Endothelial cell of umbilical vein (primary cell): ENCODE data around the gene TMEM62. TPM values are rescaled to one million over a fixed set of nuclear protein-coding genes. Genes with fewer than 3 reads are reported as not detected.
A peak's percentile ranks its signal among the peaks of the same experiment; 100 is the strongest.

ENCODE experiments used
- BruUV-seq: library from RNA; stranded (reverse); fragments of 400-500 nt; replicated peaks from 2 replicates; lab custom pipeline; 2021; lab: Mats Ljungman, UMichigan
- CTCF ChIA-PET: fragments of 300-600, 350-600 bp; sonication (Branson Sonifier 250); formaldehyde crosslinking; loops from one replicate; lab custom pipeline; 2021; ENCODE audit warnings: antibody characterized with exemption, inconsistent platforms; lab: Charles Lee
- POLR2A ChIA-PET: fragments of 300-600, 350-600 bp; sonication (Branson Sonifier 250); formaldehyde crosslinking; loops from one replicate; lab custom pipeline; 2021; ENCODE audit warnings: antibody characterized with exemption, inconsistent platforms; lab: Charles Lee
- DNase-seq: peaks from one replicate; pipeline ENCODE4 v3.0.0-alpha.2; 2011; ENCODE audit warnings: low read depth, low spot score
- FAIRE-seq: peaks from 2 replicates; lab custom pipeline; 2011; peaks lifted over from hg19 to GRCh38; lab: Jason Lieb, UNC
- H2AFZ ChIP-seq: 2 replicates; pipeline ENCODE4 v1.6.0; 2012; ENCODE audit warnings: low read depth, low read length, control low read depth, inconsistent platforms
- H3K27ac ChIP-seq: 2 replicates; pipeline ENCODE4 v1.5.1; 2011; ENCODE audit warnings: low read depth, mild to moderate bottlenecking, control low read depth, low read length, moderate library complexity; ENCODE audit not compliant: insufficient read depth
- H3K27me3 ChIP-seq, 2 experiments: 2 replicates each; pipeline versions ENCODE4 v1.6.0 to v1.6.1; 2011; ENCODE audit warnings: low read length in 2 of 2, mixed read lengths in 1 of 2; ENCODE audit not compliant: control insufficient read depth in 2 of 2, insufficient read depth in 2 of 2
- H3K36me3 ChIP-seq, 2 experiments: 2 replicates in 1 of 2; 3 replicates in 1 of 2; pipeline ENCODE4 v1.5.1; 2011; ENCODE audit warnings: low read length in 2 of 2, mild to moderate bottlenecking in 1 of 2, moderate library complexity in 1 of 2; ENCODE audit not compliant: control insufficient read depth in 2 of 2, insufficient read depth in 2 of 2; ENCODE audit errors: extremely low read depth in 1 of 2
- H3K4me1 ChIP-seq: 3 replicates; pipeline ENCODE4 v1.5.1; 2011; ENCODE audit warnings: mild to moderate bottlenecking, low read length; ENCODE audit not compliant: control insufficient read depth, insufficient read depth; ENCODE audit errors: extremely low read depth
- H3K4me2 ChIP-seq: 2 replicates; pipeline ENCODE4 v1.6.1; 2011; ENCODE audit warnings: low read length, control low read depth, mixed read lengths; ENCODE audit not compliant: insufficient read depth
- H3K4me3 ChIP-seq, 3 experiments: fragments of 200-600 bp in 1 of 3; sonication (generic), shearing (Covaris generic) in 1 of 3; replicated peaks in 1 of 3; 2 replicates each; pipeline ENCODE4 v1.5.1; 2011 to 2016; ENCODE audit warnings: control low read depth in 3 of 3, low read length in 3 of 3, mild to moderate bottlenecking in 2 of 3, inconsistent platforms in 1 of 3, low read depth in 1 of 3, moderate library complexity in 1 of 3; ENCODE audit not compliant: insufficient read depth in 1 of 3
- H3K79me2 ChIP-seq: 2 replicates; pipeline ENCODE4 v1.6.0; 2012; ENCODE audit warnings: low read length, inconsistent platforms; ENCODE audit not compliant: control insufficient read depth, insufficient read depth
- H3K9ac ChIP-seq: replicated peaks from 2 replicates; pipeline ENCODE3; 2011; ENCODE audit warnings: low read length, control low read depth; ENCODE audit not compliant: insufficient read depth; ENCODE audit errors: extremely low read depth
- H3K9me1 ChIP-seq: replicated peaks from 3 replicates; pipeline ENCODE4 v1.6.0; 2011; ENCODE audit warnings: mild to moderate bottlenecking, low read length; ENCODE audit not compliant: control insufficient read depth, insufficient read depth; ENCODE audit errors: extremely low read depth
- H3K9me3 ChIP-seq: replicated peaks from 2 replicates; pipeline ENCODE4 v1.5.1; 2012; ENCODE audit warnings: low read length, inconsistent platforms; ENCODE audit not compliant: control insufficient read depth, insufficient read depth
- H4K20me1 ChIP-seq: replicated peaks from 2 replicates; pipeline ENCODE3; 2011; ENCODE audit warnings: mild to moderate bottlenecking, low read length; ENCODE audit not compliant: control insufficient read depth, insufficient read depth; ENCODE audit errors: extremely low read depth
- EZH2 ChIP-seq: IDR thresholded peaks from 2 replicates; pipeline ENCODE4 v1.6.1; 2012; ENCODE audit warnings: borderline replicate concordance, low read depth, mild to moderate bottlenecking, moderate library complexity, low read length, inconsistent platforms; ENCODE audit not compliant: severe bottlenecking
- GATA2 ChIP-seq: IDR thresholded peaks from 2 replicates; pipeline ENCODE4 v1.7.0; 2011; ENCODE audit warnings: low read depth, mild to moderate bottlenecking, moderate library complexity, mixed read lengths, low read length; ENCODE audit not compliant: insufficient read length, insufficient read depth
- POLR2A ChIP-seq: IDR thresholded peaks from 2 replicates; pipeline ENCODE4 v1.6.1; 2012; ENCODE audit warnings: low read depth, mild to moderate bottlenecking, control low read depth, low read length
- POLR2AphosphoS5 ChIP-seq: IDR thresholded peaks from 2 replicates; pipeline ENCODE4 v1.6.1; 2012; ENCODE audit warnings: low read depth, mild to moderate bottlenecking, control low read depth, low read length, moderate library complexity; ENCODE audit not compliant: insufficient read depth
- dilution Hi-C: fragments of 300-500 bp; cut with MboI; formaldehyde crosslinking; loops from one replicate; pipeline ENCODE4 v1.15.0; 2019; ENCODE audit warnings: low sequenced_read_pairs; ENCODE audit not compliant: extremely low pct_ligation_motif_present
- intact Hi-C: fragments of 100-400 bp; cut with micrococcal nuclease; formaldehyde crosslinking; loops from one replicate; pipeline ENCODE4 v1.10.0; 2022
- polyA plus RNA-seq, 4 experiments: library from polyadenylated mRNA; depleted of rRNA in 3 of 4; stranded (reverse) in 3 of 4; unstranded in 1 of 4; fragments of >200 nt; gene quantifications; 2 replicates each; pipeline versions ENCODE4 v1.2.1 to v1.2.3, GENCODE V29; 2011 to 2012; ENCODE audit warnings: missing spikeins in 1 of 4
- total RNA-seq: library from RNA; stranded (reverse); gene quantifications from 2 replicates; pipeline ENCODE4 v1.2.3, GENCODE V29; 2021

The TMEM62 gene
- total and polyA plus RNA-seq, 2 donors (not counting 3 experiments of a cell fraction or from before 2014, with no cell fraction given): 10.4 to 22.2 TPM

GRCh38 chr15:43105077-43105736 lies 28.2 kb upstream of the TMEM62 start:
- Histone ChIP-seq H3K27me3 (no peaks in the 10 kb centered on the region), H3K4me2 (peak overlapping the region; percentile 97), H3K27ac (peak overlapping the region; percentile 84), H3K9me3 (no peaks in the 10 kb centered on the region), H3K36me3 (peaks cover 0 to 6% of the 10 kb centered on the region in 2 experiments), H2AFZ (peak overlapping the region; percentile 71), H3K9me1 (no peaks in the 10 kb centered on the region), H3K4me3 (peak overlapping the region; percentile 65 to 96 (median 91)), H3K79me2 (peaks cover 47% of the 10 kb centered on the region), H4K20me1 (no peaks in the 10 kb centered on the region), H3K4me1 (peaks cover 23% of the 10 kb centered on the region), H3K9ac (peak overlapping the region; percentile 90)
- dilution Hi-C loops (no loop called here), intact Hi-C loops (loop anchor here (5.0 to 10.0 kb wide), 3 partner anchors 47 to 1180 kb away; partner anchors contain the start of genes CCNDBP1 and GOLM2)
- TSS peak; percentile 69 for BruUV-seq
- POLR2A ChIA-PET: no interaction called here
- FAIRE-seq (no peak), DNase-seq (no peak)
- no peak for TF ChIP-seq POLR2AphosphoS5
- CTCF ChIA-PET: interaction anchor here (1.3 to 1.5 kb wide), 2 partner anchors 70 to 99 kb away, joined by 3 to 5 read pairs; no protein-coding TSS in a partner anchor

- ChIA-PET POLR2A (no interaction called here), CTCF (interaction anchor here (0.7 to 1.1 kb wide), 6 partner anchors 50 to 270 kb away, joined by 3 to 4 read pairs (median 4); no protein-coding TSS in a partner anchor)
- FAIRE-seq (peak; percentile 83), DNase-seq (peak; percentile 89)
- BruUV-seq: TSS peak; percentile 99
- peak within 1 kb of the TSS; percentile 94 for H2AFZ ChIP-seq
- dilution Hi-C loops (no loop called here), intact Hi-C loops (loop anchor here (5.0 to 10.0 kb wide), 3 partner anchors 46 to 1179 kb away; partner anchors contain the start of genes CCNDBP1 and GOLM2)
- peak within 1 kb of the TSS; percentile 90 for H3K9ac ChIP-seq
- no peaks in the 10 kb centered on the region for H3K27me3 ChIP-seq
- peaks cover 42% of the 10 kb centered on the region for H3K79me2 ChIP-seq
- peak within 1 kb of the TSS; percentile 97 for H3K4me2 ChIP-seq
- peaks cover 21% of the 10 kb centered on the region for H3K4me1 ChIP-seq
- H3K4me3 ChIP-seq: peak within 1 kb of the TSS; percentile 65 to 96 (median 91)
- peaks cover 0 to 3% of the 10 kb centered on the region in 2 experiments for H3K36me3 ChIP-seq
- TF ChIP-seq POLR2AphosphoS5 (peak; percentile 67), GATA2 (peak; percentile 28), EZH2 (no peak), POLR2A (peak; percentile 67)
- no peaks in the 10 kb centered on the region for H3K9me1 ChIP-seq
- H4K20me1 ChIP-seq: no peaks in the 10 kb centered on the region
- H3K9me3 ChIP-seq: no peaks in the 10 kb centered on the region
- peak within 1 kb of the TSS; percentile 84 for H3K27ac ChIP-seq
Observed at GRCh38 chr15:43105778-43106485, 27.5 kb upstream of the TMEM62 start, which contains the start of gene UBR1. Gene UBR1, minus strand, starts transcription at chr15:43106038. Its CDS starts 16 bp downstream, at chr15:43106022.
